Stimulated activated CD8-positive, alpha-beta memory T cell treated with anti-CD3 and anti-CD28 coated beads, Interleukin-12 subunit alpha, Interleukin-12 subunit beta, amount 100 ng/mL, for 4 hours (primary cell): ENCODE results near the gene NEUROD2.

ENCODE experiments used
- DNase-seq: peaks from one replicate; pipeline ENCODE4 v3.0.0-alpha.2; 2020; ENCODE audit warnings: low read depth

NEUROD2 gene

DNA sequence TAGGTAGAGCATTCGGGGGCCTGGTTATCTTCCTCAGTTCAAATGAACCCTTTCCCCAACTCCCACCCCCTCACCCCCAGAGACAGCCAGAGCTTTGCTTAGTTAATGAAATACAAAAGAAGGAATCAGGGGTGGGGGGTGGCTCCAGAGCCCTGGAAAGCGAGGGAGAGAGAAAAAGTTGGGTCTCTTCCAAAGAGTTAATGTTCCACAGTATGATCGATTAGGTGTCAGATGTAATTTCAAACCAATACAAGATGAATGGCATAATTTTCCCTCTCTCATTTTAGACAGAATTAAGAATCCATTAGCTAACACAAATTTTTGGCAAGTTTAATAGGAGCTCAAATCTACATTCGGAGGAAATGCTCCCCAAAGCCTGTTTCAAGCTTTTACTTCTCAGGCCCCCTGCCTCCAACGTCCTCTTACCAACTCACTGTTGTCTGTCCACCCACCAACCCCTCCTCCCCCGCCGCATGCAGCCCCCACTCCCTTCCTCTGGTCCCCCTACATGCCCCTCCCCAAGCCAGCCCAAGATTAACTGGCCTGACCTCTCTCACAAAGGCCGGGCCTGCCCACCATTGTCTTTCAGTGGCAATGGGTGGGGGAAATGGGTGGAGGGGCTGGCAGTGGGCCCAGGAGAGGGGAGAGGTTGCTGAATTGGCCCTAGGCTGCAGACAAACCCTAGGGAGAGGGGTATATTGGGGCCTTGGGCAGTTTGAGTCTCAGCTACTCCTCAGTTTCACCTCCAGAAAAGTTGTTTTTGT, 28.2 kb downstream of the NEUROD2 start:
- DNase-seq = no peak

GRCh38 chr17:39578272-39578671, 29.4 kb downstream of the NEUROD2 start:
- no peak for DNase-seq

GRCh38 chr17:39576187-39576586, 31.5 kb downstream of the NEUROD2 start:
- DNase-seq = no peak

GRCh38 chr17:39573447-39574298, 34.0 kb downstream of the NEUROD2 start:
- DNase-seq = peak; percentile 2

DNA sequence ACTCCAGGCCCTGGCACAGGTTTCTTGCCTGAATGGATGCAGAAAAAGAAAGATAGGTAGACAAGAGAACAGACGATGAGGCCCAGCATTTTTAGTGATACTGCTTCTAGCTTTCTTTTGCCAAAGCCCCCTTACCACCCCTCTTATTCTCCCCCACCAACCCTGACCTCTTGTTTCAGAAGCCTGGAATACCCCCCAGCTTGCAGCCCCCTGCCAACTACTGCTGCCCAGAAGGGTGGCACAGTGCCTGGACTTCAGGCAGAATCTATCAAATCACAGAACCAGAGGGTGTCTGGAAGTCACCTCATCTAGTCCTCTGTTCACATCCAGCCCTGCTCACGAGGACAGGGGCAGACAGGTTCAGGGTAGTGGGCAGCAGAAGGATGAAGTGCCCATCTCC, 35.6 kb downstream of the NEUROD2 start:
- no peak for DNase-seq

DNA sequence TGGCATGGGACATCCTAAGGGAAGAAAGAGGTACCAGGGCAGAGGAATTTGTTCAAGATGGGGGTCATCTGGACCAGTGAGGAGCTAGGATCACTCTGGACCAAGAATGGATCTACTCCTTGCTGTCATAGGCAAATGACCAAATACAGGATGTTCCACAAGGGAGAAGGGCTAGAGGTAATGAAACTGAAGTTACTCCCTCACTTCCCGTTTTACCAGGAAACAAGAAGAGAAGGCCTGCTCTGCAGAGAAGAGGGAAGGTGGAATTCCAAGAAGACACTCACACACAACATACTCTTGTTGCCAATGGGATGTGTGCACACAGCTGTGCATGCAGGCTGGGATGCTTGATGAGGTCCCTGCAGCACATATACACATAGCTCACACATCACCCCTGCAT, 38.6 kb downstream of the NEUROD2 start:
- DNase-seq = no peak

DNA sequence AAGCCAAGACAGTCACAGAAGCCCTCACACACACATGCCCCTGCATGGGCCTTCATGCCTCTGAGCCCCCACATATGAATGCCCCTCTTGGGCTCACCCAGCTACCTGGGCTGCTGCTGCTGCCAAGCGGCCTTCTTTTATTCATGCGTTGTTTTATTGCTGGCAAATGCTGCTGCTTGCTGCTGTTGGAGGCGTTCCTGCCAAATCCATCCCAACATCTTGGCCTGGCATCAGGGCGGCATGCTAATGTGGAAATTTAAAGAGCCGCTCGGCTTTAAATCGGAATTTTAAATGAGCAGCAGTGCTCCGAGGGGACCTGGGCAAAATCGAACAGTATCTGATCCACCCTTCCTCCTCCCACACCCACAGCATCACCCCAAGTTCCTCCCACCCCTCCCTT, 39.0 kb downstream of the NEUROD2 start:
- DNase-seq = no peak

- DNase-seq = no peak
These were observed 41.4 kb downstream of the NEUROD2 start for GRCh38 chr17:39566094-39566850.

DNA sequence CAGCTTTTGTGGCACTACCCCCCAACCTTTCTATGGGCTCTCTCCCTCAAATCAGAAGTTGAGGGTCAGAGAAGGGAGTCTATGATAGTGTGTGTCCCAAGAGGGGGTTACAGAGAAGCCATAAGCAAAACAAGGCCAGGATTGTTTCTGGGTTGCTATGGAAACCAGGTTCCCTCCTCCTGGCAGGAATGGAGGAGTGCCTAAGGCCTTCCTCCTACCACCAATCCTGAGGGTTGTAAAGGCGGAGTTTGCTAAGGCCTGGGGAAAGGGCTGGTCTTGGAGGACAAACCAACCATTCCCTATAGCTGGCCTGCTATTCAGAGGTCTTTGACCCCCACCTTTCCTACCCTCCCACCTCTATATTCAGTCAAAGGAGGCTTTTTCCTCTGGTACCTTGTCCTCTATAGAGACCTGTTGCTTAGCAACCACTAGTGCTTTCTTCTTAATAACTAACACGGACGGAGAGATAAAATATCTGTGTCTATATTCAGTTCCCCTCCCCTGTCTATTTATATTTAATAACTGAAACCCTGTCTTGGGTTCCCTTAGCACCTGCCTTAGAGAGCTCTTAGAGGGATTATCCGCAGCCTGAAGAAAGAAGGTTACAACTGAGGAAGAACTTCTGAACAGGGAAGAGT, 43.4 kb downstream of the NEUROD2 start:
- DNase-seq = no peak

- no peak for DNase-seq
These were observed 44.2 kb downstream of the NEUROD2 start for GRCh38 chr17:39563476-39563875.

DNA sequence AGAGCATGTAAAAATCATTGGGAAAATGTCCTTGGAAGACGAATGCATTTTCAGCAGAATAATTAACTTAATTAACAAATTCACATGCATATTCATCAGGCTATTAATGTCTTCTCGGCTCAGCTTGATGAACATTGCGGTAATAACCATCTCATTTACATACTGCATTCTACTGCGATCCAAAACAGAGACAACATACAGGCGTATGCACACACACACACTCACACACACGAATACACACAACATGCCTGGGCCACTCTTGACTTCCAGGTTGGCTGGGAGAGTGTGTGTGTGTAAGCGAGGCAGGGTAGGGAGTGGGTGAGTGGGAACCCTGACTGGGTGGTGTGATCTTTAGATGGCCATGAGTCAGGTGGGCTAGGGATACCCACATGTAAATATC, 44.7 kb downstream of the NEUROD2 start:
- DNase-seq = no peak

GRCh38 chr17:39562395-39562794, 45.3 kb downstream of the NEUROD2 start:
- no peak for DNase-seq

- no peak for DNase-seq
These were observed 51.3 kb downstream of the NEUROD2 start for GRCh38 chr17:39556423-39556822.

DNA sequence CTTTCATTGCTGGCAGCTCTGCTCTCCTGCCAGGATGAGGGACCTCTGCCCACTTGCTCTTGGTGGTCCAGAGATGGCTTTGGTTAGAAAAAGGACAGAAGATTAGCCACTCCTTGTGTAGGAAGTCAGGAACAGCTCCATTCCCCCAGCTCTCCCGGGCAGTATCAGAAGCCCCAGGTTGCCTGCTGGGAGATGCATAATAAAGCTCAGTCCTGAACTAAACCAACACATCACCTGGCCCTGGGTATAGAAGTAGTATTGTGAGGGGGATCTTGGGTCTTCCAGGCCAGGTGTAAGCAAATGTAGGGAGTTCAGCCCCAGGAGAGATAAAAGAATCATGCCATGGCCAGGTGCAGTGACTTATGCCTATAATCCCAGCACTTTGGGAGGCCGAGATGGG, 52.4 kb downstream of the NEUROD2 start:
- DNase-seq = no peak
